IMR-90 (cell line): ENCODE data around the gene IDH3B. TPM values are rescaled to one million over a fixed set of nuclear protein-coding genes. Genes with fewer than 3 reads are reported as not detected.

Experiments used
- ATAC-seq: fragments of 200-7000 bp; cut with Tn5 transposase; 2 replicates; pipeline ENCODE4 v1.9.1; 2020; ENCODE audit warnings: low read depth, mild to moderate bottlenecking, moderate library complexity
- BruUV-seq: library from RNA; stranded (reverse); fragments of 400-500 nt; replicated peaks from 2 replicates; lab custom pipeline; 2021; lab: Mats Ljungman, UMichigan
- CTCF ChIA-PET: fragments of 300-600 bp; formaldehyde crosslinking; extraction: SDS; loops from one replicate; lab custom pipeline; 2021; ENCODE audit warnings: antibody characterized with exemption; lab: Yijun Ruan, JAX
- POLR2A ChIA-PET: fragments of 300-600 bp; sonication (Branson Sonifier 250); formaldehyde crosslinking; loops from one replicate; lab custom pipeline; 2022; ENCODE audit warnings: antibody characterized with exemption; ENCODE audit not compliant: unreplicated experiment; lab: Charles Lee
- DNase-seq: peaks from one replicate; pipeline ENCODE4 v3.0.0; 2013
- H2AFZ ChIP-seq: replicated peaks from 2 replicates; pipeline ENCODE3; 2013; ENCODE audit warnings: low read length, mild to moderate bottlenecking; ENCODE audit not compliant: poor library complexity
- H2AK5ac ChIP-seq: 2 replicates; pipeline ENCODE4 v1.6.1; 2013; ENCODE audit warnings: low read depth, low read length, inconsistent platforms
- H2AK9ac ChIP-seq: replicated peaks from 2 replicates; pipeline ENCODE3; 2013; ENCODE audit warnings: mild to moderate bottlenecking, low read depth, low read length, moderate library complexity; ENCODE audit not compliant: poor library complexity
- H2BK120ac ChIP-seq: 2 replicates; pipeline ENCODE4 v1.6.1; 2013; ENCODE audit warnings: low read depth, low read length, inconsistent platforms
- H2BK15ac ChIP-seq: 3 replicates; pipeline ENCODE4 v1.6.1; 2013; ENCODE audit warnings: low read depth, low read length, inconsistent platforms
- H2BK20ac ChIP-seq: 2 replicates; pipeline ENCODE4 v1.6.1; 2013; ENCODE audit warnings: low read depth, mild to moderate bottlenecking, inconsistent platforms, low read length, moderate library complexity
- H2BK5ac ChIP-seq: 2 replicates; pipeline ENCODE4 v1.6.1; 2013; ENCODE audit warnings: mild to moderate bottlenecking, low read depth, low read length, inconsistent platforms; ENCODE audit not compliant: poor library complexity, severe bottlenecking
- H3K14ac ChIP-seq: replicated peaks from 2 replicates; pipeline ENCODE4 v1.6.1; 2013; ENCODE audit warnings: low read depth, low read length, inconsistent platforms
- H3K18ac ChIP-seq: 2 replicates; pipeline ENCODE4 v1.6.1; 2013; ENCODE audit warnings: low read depth, low read length, control low read depth
- H3K23ac ChIP-seq: 2 replicates; pipeline ENCODE4 v1.6.1; 2013; ENCODE audit warnings: low read depth, low read length, inconsistent platforms
- H3K27ac ChIP-seq: 2 replicates; pipeline ENCODE4 v1.5.1; 2013; ENCODE audit warnings: mild to moderate bottlenecking, control low read depth, low read length; ENCODE audit not compliant: insufficient read depth
- H3K27me3 ChIP-seq: 2 replicates; pipeline ENCODE4 v1.6.1; 2013; ENCODE audit warnings: low read length; ENCODE audit not compliant: control insufficient read depth, insufficient read depth
- H3K36me3 ChIP-seq: 2 replicates; pipeline ENCODE4 v1.6.1; 2013; ENCODE audit warnings: low read length, mixed read lengths; ENCODE audit not compliant: control insufficient read depth, insufficient read depth
- H3K4ac ChIP-seq: 2 replicates; pipeline ENCODE4 v1.6.1; 2013; ENCODE audit warnings: low read depth, low read length, inconsistent platforms
- H3K4me1 ChIP-seq: 2 replicates; pipeline ENCODE4 v1.6.1; 2013; ENCODE audit warnings: low read length, mixed read lengths; ENCODE audit not compliant: control insufficient read depth, insufficient read depth
- H3K4me2 ChIP-seq: 2 replicates; pipeline ENCODE4 v1.6.1; 2013; ENCODE audit warnings: low read depth, mild to moderate bottlenecking, control low read depth, low read length, moderate library complexity
- H3K4me3 ChIP-seq: 2 replicates; pipeline ENCODE4 v1.5.1; 2013; ENCODE audit warnings: low read depth, mild to moderate bottlenecking, control low read depth, low read length, moderate library complexity; ENCODE audit not compliant: insufficient read depth
- H3K56ac ChIP-seq: 2 replicates; pipeline ENCODE4 v1.6.1; 2013; ENCODE audit warnings: low read length, inconsistent platforms; ENCODE audit not compliant: insufficient read depth; ENCODE audit errors: extremely low read depth
- H3K79me1 ChIP-seq, 2 experiments: 2 replicates each; pipeline ENCODE4 v1.6.1; 2013; ENCODE audit warnings: low read length in 2 of 2, inconsistent platforms in 1 of 2, low read depth in 1 of 2
- H3K9ac ChIP-seq: 2 replicates; pipeline ENCODE4 v1.6.1; 2013; ENCODE audit warnings: low read depth, low read length, control low read depth
- H3K9me1 ChIP-seq: 2 replicates; pipeline ENCODE4 v1.6.1; 2013; ENCODE audit warnings: low read length, inconsistent platforms; ENCODE audit not compliant: insufficient read depth
- H3K9me3 ChIP-seq: 2 replicates; pipeline ENCODE4 v1.6.1; 2013; ENCODE audit warnings: low read length; ENCODE audit not compliant: control insufficient read depth, insufficient read depth
- H4K20me1 ChIP-seq: 2 replicates; pipeline ENCODE4 v1.6.1; 2013; ENCODE audit warnings: low read length, inconsistent platforms; ENCODE audit not compliant: insufficient read depth
- H4K5ac ChIP-seq: 2 replicates; pipeline ENCODE4 v1.6.1; 2013; ENCODE audit warnings: mild to moderate bottlenecking, low read depth, low read length, control low read depth
- H4K8ac ChIP-seq, 2 experiments: 2 replicates each; pipeline ENCODE4 v1.6.1; 2013; ENCODE audit warnings: low read depth in 2 of 2, low read length in 2 of 2, control low read depth in 1 of 2, inconsistent platforms in 1 of 2
- H4K91ac ChIP-seq: 2 replicates; pipeline ENCODE4 v1.6.1; 2013; ENCODE audit warnings: low read depth, low read length, inconsistent platforms; ENCODE audit not compliant: insufficient read depth
- SMC3 ChIP-seq: fragments of 150-350 bp; IDR thresholded peaks from 2 replicates; pipeline ENCODE4 v1.6.1; 2016; ENCODE audit warnings: low read depth, mild to moderate bottlenecking, antibody characterized with exemption, low read length, moderate library complexity
- WGBS, 2 experiments: methylation state at CpG; one replicate each; pipeline versions ENCODE4 v1.1.5 to v1.1.7; 2013; ENCODE audit warnings: missing lambda C conversion rate in 2 of 2; ENCODE audit not compliant: insufficient read length in 1 of 2; ENCODE audit errors: extremely low coverage in 2 of 2; 5-methylcytosine and 5-hydroxymethylcytosine counted together
- dilution Hi-C: fragments of 300-500 bp; cut with HindIII; formaldehyde crosslinking; loops from one replicate; pipeline ENCODE4 v1.14.3; 2018; ENCODE audit warnings: low sequenced_read_pairs; ENCODE audit not compliant: unreplicated experiment
- in situ Hi-C: fragments of 300-500 bp; cut with MboI; formaldehyde crosslinking; loops from 3 replicates; pipeline ENCODE4 v1.14.3; 2019; ENCODE audit warnings: low sequenced_read_pairs, inconsistent platforms, mixed read lengths
- intact Hi-C: fragments of 100-400 bp; cut with micrococcal nuclease; formaldehyde crosslinking; loops from 2 replicates; pipeline ENCODE4 v1.10.0; 2022
- polyA plus RNA-seq, 3 experiments: library from polyadenylated mRNA; depleted of rRNA; stranded (reverse); fragments of >200 nt; gene quantifications; 2 replicates each; pipeline ENCODE4 v1.2.3, GENCODE V29; 2012; ENCODE audit warnings: low replicate concordance in 1 of 3
- total RNA-seq: library from RNA; depleted of rRNA; stranded (reverse); fragments of >200 nt; gene quantifications from 2 replicates; pipeline ENCODE4 v1.2.3, GENCODE V29; 2012

IDH3B gene
- total and polyA plus RNA-seq, 2 of the 4 experiments (the other 2 are of a cell fraction) = 151 to 160 TPM

DNA sequence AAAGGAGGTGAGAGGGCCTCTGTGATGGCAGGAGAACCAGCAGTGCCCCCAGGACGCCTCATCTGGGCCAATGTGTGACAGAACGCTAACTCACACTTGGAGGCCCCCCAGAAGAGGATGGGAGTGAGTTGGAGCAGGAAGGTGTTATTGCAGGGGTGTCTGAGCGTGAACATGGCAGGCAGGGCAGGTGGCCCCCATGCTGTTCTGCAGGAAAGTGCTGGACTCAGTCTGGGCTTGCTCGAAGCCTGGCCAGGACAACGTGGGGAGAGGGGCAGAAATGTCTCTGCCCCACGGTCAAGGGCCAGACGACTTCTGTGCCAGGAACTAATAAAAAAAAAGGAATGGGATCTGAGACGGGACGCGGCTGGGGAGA is 27.6 kb upstream of the IDH3B start:
- H3K23ac ChIP-seq = no peak overlapping the region
- no peak overlapping the region for H4K5ac ChIP-seq
- no peak overlapping the region for H2BK15ac ChIP-seq
- intact Hi-C loops = no loop called here
- dilution Hi-C loops = no loop called here
- H3K27me3 ChIP-seq = peaks cover 57% of the 10 kb centered on the region
- POLR2A ChIA-PET = no interaction called here
- H3K4me1 ChIP-seq = no peaks in the 10 kb centered on the region
- in situ Hi-C loops = no loop called here
- no peak for DNase-seq
- H3K9me3 ChIP-seq = no peaks in the 10 kb centered on the region
- H3K4me3 ChIP-seq = no peak overlapping the region
- H4K20me1 ChIP-seq = no peaks in the 10 kb centered on the region; the same call in 1 of the 2 replicates
- no peaks in the 10 kb centered on the region for H3K79me1 ChIP-seq
- no peak overlapping the region for H3K27ac ChIP-seq
- H2BK120ac ChIP-seq = no peak overlapping the region
- no peak overlapping the region for H3K4ac ChIP-seq
- no peaks in the 10 kb centered on the region for H3K36me3 ChIP-seq
- no peak overlapping the region for H4K91ac ChIP-seq
- TF ChIP-seq SMC3 = no peak
- H3K9me1 ChIP-seq = no peaks in the 10 kb centered on the region; the same call in 1 of the 2 replicates
- 60% methylated on average over 10 of the region's 10 CpGs; no CpG with 5 or more reads in 1 of the 2 experiments for WGBS, 2 experiments
- no peak overlapping the region; a peak in 1 of 4 replicates for H4K8ac ChIP-seq
- H3K9ac ChIP-seq = peak overlapping the region; percentile 61; the same call in 1 of the 2 replicates
- H2AFZ ChIP-seq = peak overlapping the region; percentile 84
- no peak overlapping the region for H2BK5ac ChIP-seq
- no peak for ATAC-seq
- no peak overlapping the region for H2AK5ac ChIP-seq
- no peak overlapping the region for H3K14ac ChIP-seq
- H3K18ac ChIP-seq = no peak overlapping the region
- H3K4me2 ChIP-seq = peak overlapping the region; percentile 68
- CTCF ChIA-PET = interaction anchor here (0.6 kb wide), 1 partner anchor 24 kb away, joined by 3 read pairs; no protein-coding TSS in a partner anchor
- no TSS peak for BruUV-seq
- no peak overlapping the region; the same call in 1 of the 2 replicates for H3K56ac ChIP-seq
- H2BK20ac ChIP-seq = no peak overlapping the region
- no peak overlapping the region for H2AK9ac ChIP-seq
